IPS DF 19.7 (cell line): ENCODE measurements around the gene CEPT1.

Source experiments
- DNase-seq: peaks from one replicate; pipeline ENCODE4 v3.0.0-alpha.2; 2013; ENCODE audit warnings: low read depth, low spot score

CEPT1 gene

GRCh38 chr1:111145963-111146768, 6.1 kb downstream of the CEPT1 start:
- no peak for DNase-seq

DNA sequence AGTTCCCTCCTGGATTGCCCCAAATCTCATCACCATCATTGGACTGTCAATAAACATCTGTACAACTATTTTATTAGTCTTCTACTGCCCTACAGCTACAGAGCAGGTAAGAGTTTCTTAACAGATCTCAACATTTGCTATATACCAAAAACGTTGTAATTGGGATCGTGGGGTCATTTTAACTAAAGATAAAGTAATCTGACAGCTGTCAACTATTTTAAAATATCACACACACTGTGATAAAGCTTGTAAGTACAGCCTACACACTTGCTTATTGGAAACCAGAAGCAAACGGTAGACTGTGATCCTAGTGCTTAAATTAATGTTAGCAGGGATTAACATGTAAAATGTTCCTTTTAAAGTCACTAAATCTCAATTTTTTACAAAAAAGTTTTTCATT, 7.9 kb downstream of the CEPT1 start:
- no peak for DNase-seq

DNA sequence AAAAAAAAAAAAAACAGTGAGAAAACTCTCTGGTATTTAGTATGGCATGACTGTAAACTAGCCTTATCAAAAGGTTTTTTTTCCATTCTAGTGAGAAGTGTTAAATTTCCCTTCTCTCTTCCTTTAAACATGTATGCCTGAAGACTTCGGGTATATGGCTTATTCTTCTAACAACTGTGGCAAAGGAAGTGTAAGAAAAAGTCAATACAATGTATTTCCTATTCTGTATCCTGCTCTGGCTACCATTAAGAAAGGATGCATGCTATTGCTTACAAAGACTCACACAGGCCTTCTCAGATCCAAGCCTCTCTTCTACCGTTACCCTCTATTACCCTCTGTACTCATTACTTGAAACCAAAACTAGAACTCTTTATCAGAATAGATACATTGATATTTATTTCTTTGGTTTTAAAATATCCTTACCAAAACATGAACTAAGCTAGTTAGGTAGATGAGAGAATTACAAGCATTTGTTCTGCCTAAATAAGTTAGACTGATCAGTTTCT, 8.4 kb downstream of the CEPT1 start:
- DNase-seq, result no peak

DNA sequence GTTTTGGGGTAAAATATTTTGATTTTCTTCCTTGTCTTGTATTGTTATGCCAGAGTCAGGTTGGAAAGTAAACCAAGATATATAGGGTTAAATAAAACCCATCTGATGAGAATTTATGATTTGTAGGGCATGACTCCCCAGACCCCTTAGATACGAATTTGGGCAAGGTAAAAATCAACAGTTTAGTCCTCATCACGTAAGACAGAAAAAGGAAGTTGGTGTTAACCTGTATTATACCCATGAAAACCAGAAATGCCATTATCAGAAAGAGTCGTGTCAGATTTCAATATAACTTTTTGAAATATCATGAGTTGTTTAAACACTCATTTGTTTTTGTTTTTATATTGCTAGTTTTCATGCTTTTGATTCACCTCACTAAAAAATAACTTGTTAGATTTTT, 11.8 kb downstream of the CEPT1 start:
- no peak for DNase-seq

DNA sequence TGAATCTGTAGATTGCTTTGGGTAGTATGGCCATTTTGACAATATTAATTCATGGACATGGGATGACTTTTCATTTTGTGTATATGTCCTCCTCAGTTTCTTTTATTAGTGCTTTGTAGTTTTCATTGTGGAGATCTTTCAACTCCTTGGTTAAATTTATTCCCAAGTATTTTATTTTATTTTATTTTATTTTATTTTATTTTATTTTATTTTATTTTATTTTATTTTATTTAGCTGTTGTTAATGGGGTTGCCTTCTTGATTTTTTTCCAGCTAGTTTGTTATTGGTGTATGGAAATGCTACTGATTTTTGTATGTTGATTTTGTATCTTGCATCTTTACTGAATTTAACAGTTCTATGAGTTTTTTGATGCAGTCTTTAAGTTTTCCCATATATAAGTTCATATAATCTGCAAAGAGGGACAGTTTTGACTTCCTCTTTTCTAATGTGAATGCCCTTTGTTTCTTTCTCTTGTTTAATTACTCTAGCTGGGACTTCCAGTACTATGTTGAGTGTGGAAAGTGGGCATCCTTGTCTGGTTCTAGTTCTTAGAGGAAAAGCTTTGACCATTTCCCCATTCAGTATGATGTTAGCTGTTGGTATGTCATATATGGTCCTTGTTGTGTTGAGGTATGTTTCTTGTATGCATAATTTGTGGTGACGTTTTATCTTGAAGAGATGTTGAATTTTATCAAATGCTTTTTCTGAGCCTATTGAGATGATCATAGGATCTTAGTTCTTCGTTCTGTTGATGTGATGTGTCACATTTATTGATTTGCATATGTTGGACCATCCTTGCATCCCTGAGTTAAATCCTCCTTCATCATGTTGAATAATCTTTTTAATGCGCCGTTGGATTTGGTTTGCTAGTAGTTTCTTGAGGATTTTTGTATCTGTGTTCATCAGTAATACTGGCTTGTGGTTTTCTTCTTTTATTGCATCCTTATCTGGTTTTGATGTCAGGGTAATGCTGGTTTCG, 14.3 kb downstream of the CEPT1 start:
- DNase-seq, result no peak

- no peak for DNase-seq
Measured at GRCh38 chr1:111157431-111157830, 17.4 kb downstream of the CEPT1 start.

- no peak for DNase-seq
Measured at GRCh38 chr1:111161843-111162487, 21.9 kb downstream of the CEPT1 start.

GRCh38 chr1:111162488-111162880, 22.5 kb downstream of the CEPT1 start:
- DNase-seq, result no peak

- no peak for DNase-seq
Measured at GRCh38 chr1:111163363-111163762, 23.3 kb downstream of the CEPT1 start.

DNA sequence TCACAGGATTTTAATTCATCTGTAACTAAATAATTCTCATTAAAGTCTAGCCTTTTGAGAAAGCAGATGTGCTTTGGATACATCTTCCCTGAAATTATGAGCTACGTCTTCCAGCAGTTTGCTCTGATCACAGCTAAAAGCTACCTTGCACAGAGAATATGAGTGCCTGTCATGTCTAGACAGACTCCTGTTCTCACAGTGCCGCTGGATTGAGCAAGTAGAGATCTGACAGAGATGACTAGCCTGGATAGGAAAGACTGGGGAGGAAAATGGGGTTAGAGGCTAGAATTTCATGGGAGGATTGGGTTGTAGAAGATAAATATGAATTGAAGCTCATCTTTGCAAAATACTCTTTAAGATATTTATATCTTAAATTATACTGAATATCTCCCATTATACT, 24.1 kb downstream of the CEPT1 start:
- DNase-seq, result no peak

DNA sequence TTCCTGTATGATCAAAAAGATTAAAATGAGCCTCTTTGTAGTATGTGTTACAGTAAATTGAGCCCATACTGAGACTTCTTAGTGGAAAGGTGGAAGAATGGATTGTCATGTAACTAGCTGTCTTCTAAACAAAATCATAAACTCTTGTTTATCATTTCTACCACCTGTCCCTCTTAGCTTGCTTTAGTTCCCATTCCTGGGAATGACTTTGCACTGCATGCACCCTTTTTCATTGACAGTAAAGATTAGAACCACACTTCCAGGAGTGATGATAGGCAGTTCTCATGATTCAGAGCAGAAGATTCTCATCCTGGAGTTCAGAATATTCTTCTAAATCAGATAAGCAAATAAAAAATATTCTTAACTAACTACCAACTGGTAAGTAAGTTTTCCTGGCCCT, 32.4 kb downstream of the CEPT1 start:
- no peak for DNase-seq

DNA sequence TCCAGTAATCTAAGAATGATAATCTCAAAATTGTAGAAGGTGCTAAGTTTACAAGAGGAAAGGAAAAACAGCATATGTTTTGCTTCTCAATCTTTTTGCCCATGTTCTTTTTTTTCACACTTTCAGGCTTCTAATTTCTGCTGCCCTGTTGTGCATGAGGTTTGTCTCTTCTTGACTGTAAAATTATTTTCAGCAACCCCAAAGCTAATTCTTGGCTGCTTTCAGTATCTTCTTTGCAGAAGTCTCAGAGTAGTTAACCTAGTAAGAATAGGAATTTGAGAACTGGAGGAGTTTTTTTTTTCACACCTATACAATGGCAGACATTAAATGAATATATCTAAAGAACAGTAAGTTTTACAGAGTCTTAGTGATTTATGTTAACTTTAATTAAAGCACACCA, 34.0 kb downstream of the CEPT1 start:
- no peak for DNase-seq

DNA sequence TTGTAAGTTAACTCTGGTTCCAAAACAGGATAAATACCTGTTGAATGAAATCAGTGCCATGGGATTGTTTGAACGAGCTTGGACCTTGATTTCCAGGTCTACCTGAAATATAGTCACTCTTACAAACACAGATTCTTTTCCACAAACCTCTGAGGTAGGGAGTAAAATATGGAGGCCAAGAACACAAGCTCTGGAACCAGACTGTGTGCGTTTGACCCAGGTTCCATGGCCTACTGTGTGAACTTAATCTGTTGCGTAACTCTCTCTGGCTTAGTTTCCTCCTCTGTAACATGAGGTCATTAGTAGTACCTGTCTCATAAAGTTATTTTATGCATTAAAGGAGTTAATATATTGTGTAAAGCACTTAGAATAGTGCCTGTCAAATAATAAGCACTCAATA, 35.3 kb downstream of the CEPT1 start:
- no peak for DNase-seq

- DNase-seq, result no peak
Measured at GRCh38 chr1:111176678-111177077, 36.7 kb downstream of the CEPT1 start.

GRCh38 chr1:111179968-111180533, 40.0 kb downstream of the CEPT1 start:
- no peak for DNase-seq

GRCh38 chr1:111182052-111182451, 42.0 kb downstream of the CEPT1 start:
- no peak for DNase-seq

GRCh38 chr1:111183308-111184069, 43.5 kb downstream of the CEPT1 start:
- DNase-seq, result no peak

- no peak for DNase-seq
Measured at GRCh38 chr1:111184663-111185062, 44.6 kb downstream of the CEPT1 start.

DNA sequence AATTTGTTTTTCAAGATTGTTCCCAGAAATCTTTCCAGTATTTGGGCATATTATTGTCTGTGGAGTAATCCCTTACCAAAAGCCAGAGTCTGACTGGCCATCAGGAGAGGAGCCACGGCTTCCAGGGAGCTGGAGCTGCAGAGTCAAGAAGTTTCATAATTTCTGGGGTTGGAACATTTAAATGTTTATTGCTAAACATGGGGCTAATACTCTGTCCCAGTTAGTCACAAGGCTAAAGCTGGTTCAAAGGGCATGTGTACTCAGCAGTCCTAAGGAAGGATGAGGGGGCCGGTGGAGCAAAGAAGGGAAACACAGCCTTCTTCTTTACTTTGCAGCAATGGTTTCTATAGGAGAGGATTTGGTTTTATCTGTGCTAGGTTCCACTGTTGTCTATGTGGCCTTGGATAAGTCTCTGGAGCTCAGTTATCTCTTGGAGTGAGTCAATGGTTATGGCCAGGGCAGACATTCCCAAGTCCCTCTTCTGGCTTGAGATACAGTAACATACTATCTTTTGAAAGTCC, 51.0 kb downstream of the CEPT1 start:
- DNase-seq, result no peak

- DNase-seq, result no peak
Measured at GRCh38 chr1:111191496-111191895, 51.5 kb downstream of the CEPT1 start.

- no peak for DNase-seq
Measured at GRCh38 chr1:111192074-111192473, 52.1 kb downstream of the CEPT1 start.
